Small intestine (tissue), 7 donors: ENCODE data around the gene OR14I1. TPM values are rescaled to one million over a fixed set of nuclear protein-coding genes. Genes with fewer than 3 reads are reported as not detected.

Experiments
- DNase-seq, 2 donors: peaks; one replicate each; pipeline versions ENCODE4 v3.0.0 to v3.0.0-alpha.2; 2013
- FAIRE-seq: peaks from 2 replicates; lab custom pipeline; 2012; peaks lifted over from hg19 to GRCh38; lab: Jason Lieb, UNC
- H3K27ac ChIP-seq, 3 donors: one replicate each; pipeline ENCODE4 v1.5.1; 2013; ENCODE audit warnings: low read length in 2 of 3, mild to moderate bottlenecking in 2 of 3, control low read depth in 1 of 3, inconsistent platforms in 1 of 3, low read depth in 1 of 3, moderate library complexity in 1 of 3
- H3K27me3 ChIP-seq, 3 donors: one replicate each; pipeline ENCODE4 v1.6.1; 2013; ENCODE audit warnings: low read length in 3 of 3, inconsistent platforms in 1 of 3; ENCODE audit not compliant: control insufficient read depth in 3 of 3, insufficient read depth in 3 of 3
- H3K36me3 ChIP-seq, 3 donors: one replicate each; pipeline ENCODE4 v1.6.1; 2013; ENCODE audit warnings: low read length in 3 of 3, inconsistent platforms in 1 of 3, low read depth in 1 of 3, mild to moderate bottlenecking in 1 of 3, moderate library complexity in 1 of 3; ENCODE audit not compliant: control insufficient read depth in 3 of 3, insufficient read depth in 2 of 3
- H3K4me1 ChIP-seq, 3 donors: one replicate each; pipeline ENCODE4 v1.6.1; 2013; ENCODE audit warnings: low read length in 2 of 3, inconsistent platforms in 1 of 3, low read depth in 1 of 3, mild to moderate bottlenecking in 1 of 3, moderate library complexity in 1 of 3; ENCODE audit not compliant: control insufficient read depth in 3 of 3, insufficient read depth in 2 of 3
- H3K4me3 ChIP-seq, 3 donors: one replicate each; pipeline ENCODE4 v1.5.1; 2013; ENCODE audit warnings: low read length in 3 of 3, control low read depth in 1 of 3, inconsistent platforms in 1 of 3, low read depth in 1 of 3, mild to moderate bottlenecking in 1 of 3, moderate library complexity in 1 of 3
- H3K9me3 ChIP-seq, 2 donors: one replicate each; pipeline ENCODE4 v1.6.1; 2013; ENCODE audit warnings: low read depth in 1 of 2, low read length in 1 of 2; ENCODE audit not compliant: control insufficient read depth in 2 of 2, insufficient read depth in 1 of 2
- WGBS, 3 donors: extraction: QIAGEN DNeasy Blood & Tissue Kit; methylation state at CpG; one replicate each; pipeline ENCODE4 v1.1.7; 2013; 5-methylcytosine and 5-hydroxymethylcytosine counted together
- polyA plus RNA-seq, 4 donors: library from polyadenylated mRNA; stranded (reverse) in 3 of 4; unstranded in 1 of 4; fragments of 200-250 nt in 3 of 4; fragments of 120-200 nt in 1 of 4; gene quantifications; one replicate each; pipeline versions ENCODE4 v1.2.1 to v1.2.3, GENCODE V29; 2013
- donor health status: healthy with polysubstance abuse.
- donor health status: control.
- donor health status: control.
- donor health status: Bipolar disorder and iron deficiency.
- donor health status: healthy.

OR14I1 gene
- polyA plus RNA-seq, 4 donors: not detected

GRCh38 chr1:248697907-248698306 lies 4.7 kb downstream of the OR14I1 start:
- no peaks in the 10 kb centered on the region for H3K36me3 ChIP-seq
- peaks cover 0 to 5% (median 0%) of the 10 kb centered on the region in 3 donors for H3K4me1 ChIP-seq
- peaks cover 0 to 2% (median 0%) of the 10 kb centered on the region in 3 donors for H3K27me3 ChIP-seq
- no peak for FAIRE-seq
- 57 to 74% (median 66%) methylated on average over 6 of the region's 6 CpGs for WGBS, 3 donors
- no peak overlapping the region for H3K27ac ChIP-seq
- no peaks in the 10 kb centered on the region for H3K9me3 ChIP-seq
- H3K4me3 ChIP-seq: no peak overlapping the region
- peak in 1 of 2 donors; percentile 33 for DNase-seq

GRCh38 chr1:248696774-248697173 lies 5.8 kb downstream of the OR14I1 start:
- peaks cover 0 to 5% (median 0%) of the 10 kb centered on the region in 3 donors for H3K4me1 ChIP-seq
- DNase-seq: no peak
- H3K27me3 ChIP-seq: peaks cover 0 to 4% (median 0%) of the 10 kb centered on the region in 3 donors
- H3K27ac ChIP-seq: no peak overlapping the region
- no peaks in the 10 kb centered on the region for H3K36me3 ChIP-seq
- 84 to 93% (median 90%) methylated on average over 3 of the region's 3 CpGs for WGBS, 3 donors
- FAIRE-seq: no peak
- no peak overlapping the region for H3K4me3 ChIP-seq
- peaks cover 1 to 6% of the 10 kb centered on the region in 2 donors for H3K9me3 ChIP-seq

GRCh38 chr1:248696261-248696660 lies 6.3 kb downstream of the OR14I1 start:
- Histone ChIP-seq H3K27me3 (peaks cover 0 to 4% (median 0%) of the 10 kb centered on the region in 3 donors), H3K36me3 (no peaks in the 10 kb centered on the region), H3K9me3 (peaks cover 1 to 10% of the 10 kb centered on the region in 2 donors), H3K4me3 (no peak overlapping the region), H3K27ac (no peak overlapping the region), H3K4me1 (peaks cover 0 to 5% (median 0%) of the 10 kb centered on the region in 3 donors)
- FAIRE-seq (no peak), DNase-seq (peak; percentile 67 to 71)
- WGBS, 3 donors: 26 to 60% (median 39%) methylated on average over 3 of the region's 3 CpGs

- Histone ChIP-seq H3K36me3 (no peaks in the 10 kb centered on the region), H3K27ac (no peak overlapping the region), H3K4me1 (peaks cover 0 to 5% (median 0%) of the 10 kb centered on the region in 3 donors), H3K9me3 (peaks cover 1 to 10% of the 10 kb centered on the region in 2 donors), H3K27me3 (peaks cover 0 to 4% (median 0%) of the 10 kb centered on the region in 3 donors), H3K4me3 (no peak overlapping the region)
- FAIRE-seq: no peak
- DNase-seq: no peak
- WGBS, 3 donors: 88 to 91% (median 90%) methylated on average over 13 of the region's 13 CpGs
These were observed 7.0 kb downstream of the OR14I1 start for GRCh38 chr1:248695451-248696132.

- Histone ChIP-seq H3K36me3 (no peaks in the 10 kb centered on the region), H3K27me3 (peaks cover 0 to 4% (median 0%) of the 10 kb centered on the region in 3 donors), H3K4me1 (peaks cover 0 to 5% (median 0%) of the 10 kb centered on the region in 3 donors), H3K27ac (no peak overlapping the region), H3K4me3 (no peak overlapping the region), H3K9me3 (peaks cover 1 to 10% of the 10 kb centered on the region in 2 donors)
- 81 to 96% (median 88%) methylated on average over 33 to 51 of the region's 51 CpGs for WGBS, 3 donors
- DNase-seq (no peak), FAIRE-seq (no peak)
These were observed 10.9 kb downstream of the OR14I1 start for GRCh38 chr1:248691567-248692155.

GRCh38 chr1:248688527-248689298 lies 13.9 kb downstream of the OR14I1 start:
- no peak for FAIRE-seq
- peaks cover 0 to 4% (median 0%) of the 10 kb centered on the region in 3 donors for H3K27me3 ChIP-seq
- DNase-seq: no peak
- WGBS, 3 donors: 90 to 95% (median 91%) methylated on average over 4 of the region's 4 CpGs
- no peak overlapping the region for H3K27ac ChIP-seq
- H3K4me1 ChIP-seq: no peaks in the 10 kb centered on the region
- H3K4me3 ChIP-seq: no peak overlapping the region
- H3K36me3 ChIP-seq: no peaks in the 10 kb centered on the region
- H3K9me3 ChIP-seq: peaks cover 1 to 10% of the 10 kb centered on the region in 2 donors

GRCh38 chr1:248686815-248687214 lies 15.8 kb downstream of the OR14I1 start:
- H3K4me1 ChIP-seq: no peaks in the 10 kb centered on the region
- no peak overlapping the region for H3K4me3 ChIP-seq
- no peaks in the 10 kb centered on the region for H3K36me3 ChIP-seq
- no peak overlapping the region for H3K27ac ChIP-seq
- peaks cover 0 to 2% (median 0%) of the 10 kb centered on the region in 3 donors for H3K27me3 ChIP-seq
- H3K9me3 ChIP-seq: peaks cover 0 to 7% of the 10 kb centered on the region in 2 donors
- 12 to 19% (median 18%) methylated on average over 3 of the region's 3 CpGs for WGBS, 3 donors
- DNase-seq: peak; percentile 52 to 65
- FAIRE-seq: no peak

GRCh38 chr1:248681651-248682050 lies 20.9 kb downstream of the OR14I1 start:
- Histone ChIP-seq H3K9me3 (peaks cover 0 to 3% of the 10 kb centered on the region in 2 donors), H3K27ac (no peak overlapping the region), H3K4me3 (no peak overlapping the region), H3K27me3 (peaks cover 0 to 2% (median 0%) of the 10 kb centered on the region in 3 donors), H3K4me1 (no peaks in the 10 kb centered on the region), H3K36me3 (no peaks in the 10 kb centered on the region)
- WGBS, 3 donors: 81 to 94% (median 88%) methylated on average over 8 of the region's 8 CpGs
- no peak for DNase-seq
- FAIRE-seq: no peak
